Central memory CD4-positive, alpha-beta T cell (primary cell): ENCODE measurements around the gene GALNT10.

Source experiments
- DNase-seq: peaks from one replicate; pipeline ENCODE4 v3.0.0; 2022

GALNT10 gene

GRCh38 chr5:154449786-154450185, 259.3 kb downstream of the GALNT10 start:
- DNase-seq: no peak

GRCh38 chr5:154451957-154452356, 261.4 kb downstream of the GALNT10 start:
- no peak for DNase-seq

GRCh38 chr5:154455585-154455984, 265.1 kb downstream of the GALNT10 start:
- DNase-seq: no peak

- no peak for DNase-seq
Observed at GRCh38 chr5:154456540-154456939, 266.0 kb downstream of the GALNT10 start.

- no peak for DNase-seq
Observed at GRCh38 chr5:154459015-154459414, 268.5 kb downstream of the GALNT10 start.

GRCh38 chr5:154460172-154460571, 269.6 kb downstream of the GALNT10 start:
- no peak for DNase-seq

- DNase-seq: no peak
Observed at GRCh38 chr5:154461531-154461930, 271.0 kb downstream of the GALNT10 start.

GRCh38 chr5:154464438-154464837, 273.9 kb downstream of the GALNT10 start:
- DNase-seq: no peak

GRCh38 chr5:154465169-154465568, 274.6 kb downstream of the GALNT10 start:
- no peak for DNase-seq

- no peak for DNase-seq
Observed at GRCh38 chr5:154466147-154466546, 275.6 kb downstream of the GALNT10 start.

- no peak for DNase-seq
Observed at GRCh38 chr5:154466671-154467070, 276.1 kb downstream of the GALNT10 start.

GRCh38 chr5:154467655-154468354, 277.3 kb downstream of the GALNT10 start:
- DNase-seq: peak; percentile 44

- no peak for DNase-seq
Observed at GRCh38 chr5:154470137-154470536, 279.6 kb downstream of the GALNT10 start.
